Measurements from ENCODE around the gene PLCB1. TPM values are rescaled to one million over a fixed set of nuclear protein-coding genes. Genes with fewer than 3 reads are reported as not detected.
"Not testable (repeated sequence)": the region's sequence is repeated elsewhere in the genome, so short reads cannot be mapped to it uniquely, and the experiment has no call there.

Gene PLCB1
- total and polyA plus RNA-seq, 8 donors = 8.8 to 27.7 (median 19.2) TPM

- TF ChIP-seq CTCF (IDR thresholded peaks at IDR 0.05) = no peak
- Histone ChIP-seq H3K4me3 (no peak overlapping the region), H3K27me3 (no peaks in the 10 kb centered on the region), H3K36me3 (no peaks in the 10 kb centered on the region), H3K27ac (no peak overlapping the region), H3K9me3 (no peaks in the 10 kb centered on the region), H3K4me1 (no peaks in the 10 kb centered on the region)
- ATAC-seq = no peak
- intact Hi-C loops (cut with DNase I) = no loop called here
- DNase-seq = no peak
Measured at GRCh38 chr20:8837396-8837795, 705.3 kb downstream of the PLCB1 start.

GRCh38 chr20:8842525-8842924 is 710.5 kb downstream of the PLCB1 start:
- H3K36me3 ChIP-seq = no peaks in the 10 kb centered on the region
- H3K4me3 ChIP-seq = no peak overlapping the region
- H3K4me1 ChIP-seq = no peaks in the 10 kb centered on the region
- no peak overlapping the region for H3K27ac ChIP-seq
- no peaks in the 10 kb centered on the region for H3K27me3 ChIP-seq
- ATAC-seq (no peak), DNase-seq (no peak)
- H3K9me3 ChIP-seq = no peaks in the 10 kb centered on the region
- TF ChIP-seq CTCF (IDR thresholded peaks at IDR 0.05) = no peak
- intact Hi-C loops (cut with DNase I) = no loop called here

GRCh38 chr20:8844179-8844578 is 712.1 kb downstream of the PLCB1 start:
- H3K27me3 ChIP-seq = no peaks in the 10 kb centered on the region
- intact Hi-C loops (cut with DNase I) = no loop called here
- ATAC-seq (no peak), DNase-seq (no peak)
- no peaks in the 10 kb centered on the region for H3K4me1 ChIP-seq
- TF ChIP-seq CTCF (IDR thresholded peaks at IDR 0.05) = no peak
- H3K36me3 ChIP-seq = no peaks in the 10 kb centered on the region
- H3K4me3 ChIP-seq = no peak overlapping the region
- H3K9me3 ChIP-seq = no peaks in the 10 kb centered on the region
- no peak overlapping the region for H3K27ac ChIP-seq

- no peak for DNase-seq
- peaks cover 0 to 10% of the 10 kb centered on the region in 2 donors for H3K4me1 ChIP-seq
- no peaks in the 10 kb centered on the region for H3K36me3 ChIP-seq
- H3K27ac ChIP-seq = no peak overlapping the region
- no peaks in the 10 kb centered on the region for H3K27me3 ChIP-seq
- intact Hi-C loops (cut with DNase I) = loop anchor here in 1 of 2 donors (10.0 kb wide), 1 partner anchor 215 kb away; the partner anchor contains the start of gene PLCB4
- H3K9me3 ChIP-seq = no peaks in the 10 kb centered on the region
- no peak for TF ChIP-seq CTCF (IDR thresholded peaks at IDR 0.05)
- H3K4me3 ChIP-seq = no peak overlapping the region
- ATAC-seq = no peak
Measured at GRCh38 chr20:8849990-8850389, 717.9 kb downstream of the PLCB1 start.

- ATAC-seq = no peak
- Histone ChIP-seq H3K4me3 (no peak overlapping the region), H3K9me3 (no peaks in the 10 kb centered on the region), H3K36me3 (no peaks in the 10 kb centered on the region), H3K27me3 (no peaks in the 10 kb centered on the region), H3K27ac (no peak overlapping the region), H3K4me1 (peaks cover 0 to 10% of the 10 kb centered on the region in 2 donors)
- intact Hi-C loops (cut with DNase I) = loop anchor here in 1 of 2 donors (10.0 kb wide), 1 partner anchor 213 kb away; the partner anchor contains the start of gene PLCB4
- no peak for DNase-seq
- no peak for TF ChIP-seq CTCF (IDR thresholded peaks at IDR 0.05)
Measured at GRCh38 chr20:8851446-8851845, 719.4 kb downstream of the PLCB1 start.

- intact Hi-C loops (cut with DNase I) = loop anchor here in 1 of 2 donors (10.0 kb wide), 1 partner anchor 213 kb away; the partner anchor contains the start of gene PLCB4
- not testable (repeated sequence) for H3K27ac ChIP-seq, H3K9me3 ChIP-seq, H3K4me3 ChIP-seq, ATAC-seq, H3K27me3 ChIP-seq, DNase-seq, H3K36me3 ChIP-seq
- peaks cover 0 to 10% of the 10 kb centered on the region in 2 donors for H3K4me1 ChIP-seq
Measured at GRCh38 chr20:8851919-8852318, 719.9 kb downstream of the PLCB1 start.

- H3K4me1 ChIP-seq = peaks cover 0 to 10% of the 10 kb centered on the region in 2 donors
- ATAC-seq, DNase-seq, H3K9me3 ChIP-seq, H3K27me3 ChIP-seq, H3K4me3 ChIP-seq, H3K36me3 ChIP-seq, H3K27ac ChIP-seq: not testable (repeated sequence)
- intact Hi-C loops (cut with DNase I) = loop anchor here in 1 of 2 donors (10.0 kb wide), 1 partner anchor 212 kb away; the partner anchor contains the start of gene PLCB4
Measured at GRCh38 chr20:8853211-8853610, 721.1 kb downstream of the PLCB1 start.
